ENCODE measurements around the gene ZNF865.

DNA sequence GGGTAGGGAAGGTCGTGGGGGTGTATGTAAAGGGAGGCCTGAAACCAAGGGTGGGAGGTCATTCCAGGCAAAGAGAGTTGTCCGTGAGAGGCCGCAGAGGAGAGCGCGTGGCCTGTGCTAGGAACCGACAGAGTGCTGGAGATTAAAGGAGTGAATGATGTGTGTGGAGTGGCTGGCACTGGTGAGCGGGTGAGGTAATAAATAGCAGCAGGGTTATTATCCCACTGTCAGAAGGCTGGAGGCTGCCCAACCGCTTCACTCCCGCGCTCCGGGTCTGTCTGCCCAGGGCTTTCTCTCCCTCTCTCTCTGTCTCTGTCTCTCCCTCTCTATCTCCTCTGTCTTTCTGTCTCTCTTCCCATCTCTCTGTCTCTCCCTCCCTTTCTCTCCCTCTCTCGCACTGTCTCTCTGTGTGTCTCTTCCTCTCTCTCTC, 42.2 kb upstream of the ZNF865 start:
- TF ChIP-seq, protein P1, sequence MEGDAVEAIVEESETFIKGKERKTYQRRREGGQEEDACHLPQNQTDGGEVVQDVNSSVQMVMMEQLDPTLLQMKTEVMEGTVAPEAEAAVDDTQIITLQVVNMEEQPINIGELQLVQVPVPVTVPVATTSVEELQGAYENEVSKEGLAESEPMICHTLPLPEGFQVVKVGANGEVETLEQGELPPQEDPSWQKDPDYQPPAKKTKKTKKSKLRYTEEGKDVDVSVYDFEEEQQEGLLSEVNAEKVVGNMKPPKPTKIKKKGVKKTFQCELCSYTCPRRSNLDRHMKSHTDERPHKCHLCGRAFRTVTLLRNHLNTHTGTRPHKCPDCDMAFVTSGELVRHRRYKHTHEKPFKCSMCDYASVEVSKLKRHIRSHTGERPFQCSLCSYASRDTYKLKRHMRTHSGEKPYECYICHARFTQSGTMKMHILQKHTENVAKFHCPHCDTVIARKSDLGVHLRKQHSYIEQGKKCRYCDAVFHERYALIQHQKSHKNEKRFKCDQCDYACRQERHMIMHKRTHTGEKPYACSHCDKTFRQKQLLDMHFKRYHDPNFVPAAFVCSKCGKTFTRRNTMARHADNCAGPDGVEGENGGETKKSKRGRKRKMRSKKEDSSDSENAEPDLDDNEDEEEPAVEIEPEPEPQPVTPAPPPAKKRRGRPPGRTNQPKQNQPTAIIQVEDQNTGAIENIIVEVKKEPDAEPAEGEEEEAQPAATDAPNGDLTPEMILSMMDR (IDR thresholded peaks at IDR 0.05; ENCODE audit: low read length): no peak
- no peak for TF ChIP-seq EZH2 (IDR thresholded peaks at IDR 0.05; ENCODE audit: borderline replicate concordance, low read length)
